Muscle layer of duodenum (tissue), 2 donors: ENCODE data around the gene SH3RF1.
"Not testable (repeated sequence)": the region's sequence is repeated elsewhere in the genome, so short reads cannot be mapped to it uniquely, and the experiment has no call there.

Source experiments
- H3K27ac ChIP-seq: one replicate; pipeline ENCODE4 v1.7.0; 2013; ENCODE audit warnings: mild to moderate bottlenecking, low read length
- H3K27me3 ChIP-seq: one replicate; pipeline ENCODE4 v1.7.0; 2013; ENCODE audit warnings: low read depth, mild to moderate bottlenecking, control low read depth, low read length
- H3K36me3 ChIP-seq, 2 donors: one replicate each; pipeline ENCODE4 v1.7.0; 2013; ENCODE audit warnings: low read length in 2 of 2, control low read depth in 1 of 2, mild to moderate bottlenecking in 1 of 2; ENCODE audit not compliant: insufficient read depth in 2 of 2, control insufficient read depth in 1 of 2
- H3K4me1 ChIP-seq, 2 donors: one replicate each; pipeline ENCODE4 v1.7.0; 2013; ENCODE audit warnings: low read length in 2 of 2, mild to moderate bottlenecking in 2 of 2, control low read depth in 1 of 2, moderate library complexity in 1 of 2; ENCODE audit not compliant: insufficient read depth in 2 of 2, control insufficient read depth in 1 of 2
- H3K4me3 ChIP-seq, 2 donors: one replicate each; pipeline ENCODE4 v1.7.0; 2013; ENCODE audit warnings: low read length in 2 of 2, low read depth in 1 of 2, mild to moderate bottlenecking in 1 of 2
- H3K9me3 ChIP-seq, 2 donors: one replicate each; pipeline ENCODE4 v1.7.0; 2013; ENCODE audit warnings: low read length in 2 of 2, control low read depth in 1 of 2, mild to moderate bottlenecking in 1 of 2; ENCODE audit not compliant: control insufficient read depth in 1 of 2
- donor health status: healthy.

The SH3RF1 gene

DNA sequence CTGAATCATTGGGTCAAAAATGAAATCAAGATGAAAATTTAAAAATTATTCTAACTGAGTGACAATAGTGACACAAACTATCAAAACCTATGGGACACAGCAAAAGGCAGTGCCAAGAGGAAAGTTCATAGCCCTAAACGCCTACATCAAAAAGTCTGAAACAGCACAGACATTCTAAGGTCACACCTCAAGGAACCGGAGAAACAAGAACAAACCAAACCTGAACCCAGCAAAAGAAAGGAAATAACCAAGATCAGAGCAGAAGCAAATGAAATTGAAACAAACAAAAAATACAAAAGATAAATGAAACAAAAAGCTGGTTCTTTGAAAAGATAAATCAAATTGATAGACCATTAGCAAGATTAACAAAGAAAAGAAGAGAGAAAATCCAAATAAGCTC, 80.8 kb downstream of the SH3RF1 start:
- not testable (repeated sequence) for H3K27ac ChIP-seq, H3K9me3 ChIP-seq, H3K36me3 ChIP-seq, H3K27me3 ChIP-seq, H3K4me3 ChIP-seq, H3K4me1 ChIP-seq

DNA sequence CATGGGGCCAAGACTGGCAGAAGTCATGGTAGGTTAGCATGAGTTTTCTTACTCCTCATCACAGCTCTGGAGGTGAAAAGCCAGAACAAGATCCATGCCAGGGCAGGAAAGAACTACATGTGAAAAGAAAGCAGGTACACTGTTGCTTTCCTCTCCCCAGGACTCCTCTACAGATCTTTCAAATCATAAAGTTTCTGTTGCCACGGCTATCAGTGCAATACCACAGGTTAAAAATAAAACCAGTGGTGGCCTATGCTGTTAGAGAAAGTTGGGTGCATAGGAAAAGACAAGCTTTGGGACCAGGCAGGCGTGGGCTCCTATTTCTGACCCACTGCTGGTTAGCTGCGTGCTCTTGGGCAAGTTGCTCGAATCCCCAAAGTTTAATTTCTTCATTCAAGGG, 81.4 kb downstream of the SH3RF1 start:
- Histone ChIP-seq H3K4me3 (no peak overlapping the region), H3K27me3 (no peaks in the 10 kb centered on the region), H3K4me1 (peaks cover 0 to under 1% of the 10 kb centered on the region in 2 donors), H3K9me3 (no peaks in the 10 kb centered on the region), H3K27ac (no peak overlapping the region), H3K36me3 (no peaks in the 10 kb centered on the region)

DNA sequence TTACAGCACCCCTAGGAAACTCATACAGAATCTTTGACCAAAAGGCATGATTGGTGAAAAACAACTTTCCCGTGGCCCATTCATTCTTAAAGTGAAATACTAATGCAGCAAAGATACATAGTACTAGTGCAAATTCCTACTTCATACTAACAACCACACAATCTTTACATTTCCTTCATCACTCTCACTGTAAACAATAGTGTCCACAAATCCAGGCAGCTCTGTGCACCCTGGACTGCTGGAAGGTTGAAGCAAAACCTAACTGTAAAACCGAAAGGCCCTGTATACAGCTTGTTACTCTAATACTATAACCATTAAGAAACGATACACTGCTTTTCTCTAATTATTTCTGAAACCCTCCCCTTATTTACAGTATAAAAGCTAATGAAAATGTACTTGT, 82.6 kb downstream of the SH3RF1 start:
- no peaks in the 10 kb centered on the region for H3K27me3 ChIP-seq
- no peaks in the 10 kb centered on the region for H3K9me3 ChIP-seq
- no peaks in the 10 kb centered on the region for H3K36me3 ChIP-seq
- H3K4me3 ChIP-seq = no peak overlapping the region
- peaks cover 0 to 3% of the 10 kb centered on the region in 2 donors for H3K4me1 ChIP-seq
- no peak overlapping the region for H3K27ac ChIP-seq

DNA sequence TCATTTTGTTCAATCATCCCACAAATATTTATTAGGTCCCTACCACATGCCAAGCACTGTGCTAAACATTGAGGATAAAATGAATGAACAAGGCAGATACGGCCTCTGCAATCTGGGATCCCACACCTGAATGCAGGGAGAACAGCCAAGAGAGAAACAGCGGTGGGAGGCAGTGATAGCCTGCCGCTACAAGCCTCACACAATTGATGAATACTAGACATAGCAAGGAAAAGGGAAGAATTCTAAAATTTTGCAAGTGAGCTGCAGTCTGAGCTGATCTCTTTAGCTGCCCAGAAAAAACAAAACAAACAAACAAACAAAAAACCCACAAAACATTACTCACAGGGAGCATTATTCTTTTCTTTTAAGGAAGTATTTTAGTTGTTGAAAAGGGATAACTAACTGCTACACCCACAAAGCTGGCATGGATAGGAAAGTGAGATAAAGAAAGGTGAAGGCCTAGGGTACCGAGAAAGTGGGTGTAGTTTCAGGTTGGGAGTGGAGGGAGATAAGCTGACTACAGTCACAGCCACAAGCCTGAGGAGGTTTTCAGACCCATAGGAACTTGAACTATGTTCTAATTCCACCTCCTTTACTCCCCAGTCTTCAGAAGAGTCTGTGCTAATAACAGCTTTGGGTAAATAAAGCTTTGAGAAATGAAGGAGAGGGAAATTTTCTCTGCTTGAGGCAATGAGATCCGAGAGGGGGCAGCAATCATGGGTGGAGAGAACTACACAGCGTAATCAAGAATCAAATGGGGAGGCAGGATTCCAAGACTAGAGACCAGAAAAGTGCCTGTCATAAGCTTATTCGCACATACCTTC, 85.4 kb downstream of the SH3RF1 start:
- Histone ChIP-seq H3K9me3 (no peaks in the 10 kb centered on the region), H3K27me3 (no peaks in the 10 kb centered on the region), H3K4me1 (peaks cover 0 to 3% of the 10 kb centered on the region in 2 donors), H3K36me3 (no peaks in the 10 kb centered on the region), H3K27ac (no peak overlapping the region), H3K4me3 (no peak overlapping the region)

DNA sequence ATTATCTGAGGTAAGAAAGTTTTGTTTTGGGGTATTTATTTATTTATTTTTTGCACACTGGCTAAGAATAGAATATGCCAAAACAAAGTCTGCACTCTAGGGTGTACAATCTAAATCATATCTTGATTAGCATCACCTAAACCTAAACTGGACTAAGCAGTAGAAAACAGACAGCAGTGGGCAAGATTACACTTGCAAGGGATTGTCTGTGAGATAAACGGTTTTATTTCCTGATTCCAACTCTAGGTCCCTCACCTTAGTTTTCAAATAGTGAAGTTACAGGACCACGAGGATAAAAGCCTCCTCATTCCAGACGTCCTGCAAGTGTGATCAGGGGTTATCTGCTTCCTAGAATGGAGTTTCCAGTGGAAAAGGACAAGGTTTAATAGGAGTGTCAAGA, 86.1 kb downstream of the SH3RF1 start:
- no peak overlapping the region for H3K27ac ChIP-seq
- no peaks in the 10 kb centered on the region for H3K36me3 ChIP-seq
- peaks cover 3 to 5% of the 10 kb centered on the region in 2 donors for H3K4me1 ChIP-seq
- H3K9me3 ChIP-seq = no peaks in the 10 kb centered on the region
- no peaks in the 10 kb centered on the region for H3K27me3 ChIP-seq
- H3K4me3 ChIP-seq = no peak overlapping the region

DNA sequence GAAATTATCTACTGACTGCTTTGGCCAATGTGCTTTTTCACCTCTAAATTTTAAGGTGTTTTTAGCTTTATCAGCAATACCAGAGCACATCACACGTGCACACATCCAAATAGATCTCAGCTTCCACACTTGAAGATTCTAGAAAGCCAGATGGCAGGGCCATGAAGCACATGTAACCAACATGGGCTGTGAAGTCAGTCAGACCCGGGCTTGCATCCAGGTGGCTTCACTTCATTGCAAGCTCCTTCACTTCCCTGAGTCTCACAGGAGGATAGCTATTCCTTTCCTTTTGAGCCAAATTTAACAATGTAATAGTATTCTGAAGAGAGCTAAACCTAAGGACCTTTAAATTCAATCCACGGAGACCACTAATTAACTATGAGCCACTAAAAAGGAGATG, 86.5 kb downstream of the SH3RF1 start:
- Histone ChIP-seq H3K9me3 (no peaks in the 10 kb centered on the region), H3K36me3 (no peaks in the 10 kb centered on the region), H3K4me3 (no peak overlapping the region), H3K4me1 (peaks cover 3 to 5% of the 10 kb centered on the region in 2 donors), H3K27ac (no peak overlapping the region), H3K27me3 (no peaks in the 10 kb centered on the region)

DNA sequence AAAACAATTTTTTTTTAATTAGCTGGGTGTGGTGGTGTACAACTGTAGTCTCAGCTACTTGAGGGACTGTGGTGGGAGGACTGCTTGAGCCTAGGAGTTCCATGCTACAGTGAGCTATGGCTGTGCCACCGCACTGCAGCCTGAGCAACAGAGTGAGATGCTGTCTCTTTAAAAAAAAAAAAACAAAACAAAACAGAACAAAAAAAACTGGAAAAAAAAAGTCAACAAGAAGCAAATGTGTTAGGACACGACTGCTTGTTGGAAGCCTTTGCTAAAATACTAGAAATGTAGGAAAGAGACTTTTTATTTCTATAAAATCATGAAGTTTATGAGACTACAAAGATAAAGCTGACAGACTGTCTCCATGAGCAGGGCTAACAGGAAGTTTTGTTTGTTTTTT, 87.2 kb downstream of the SH3RF1 start:
- Histone ChIP-seq H3K27ac (no peak overlapping the region), H3K36me3 (no peaks in the 10 kb centered on the region), H3K4me1 (peaks cover 3 to 5% of the 10 kb centered on the region in 2 donors), H3K4me3 (no peak overlapping the region), H3K27me3 (no peaks in the 10 kb centered on the region), H3K9me3 (no peaks in the 10 kb centered on the region)

DNA sequence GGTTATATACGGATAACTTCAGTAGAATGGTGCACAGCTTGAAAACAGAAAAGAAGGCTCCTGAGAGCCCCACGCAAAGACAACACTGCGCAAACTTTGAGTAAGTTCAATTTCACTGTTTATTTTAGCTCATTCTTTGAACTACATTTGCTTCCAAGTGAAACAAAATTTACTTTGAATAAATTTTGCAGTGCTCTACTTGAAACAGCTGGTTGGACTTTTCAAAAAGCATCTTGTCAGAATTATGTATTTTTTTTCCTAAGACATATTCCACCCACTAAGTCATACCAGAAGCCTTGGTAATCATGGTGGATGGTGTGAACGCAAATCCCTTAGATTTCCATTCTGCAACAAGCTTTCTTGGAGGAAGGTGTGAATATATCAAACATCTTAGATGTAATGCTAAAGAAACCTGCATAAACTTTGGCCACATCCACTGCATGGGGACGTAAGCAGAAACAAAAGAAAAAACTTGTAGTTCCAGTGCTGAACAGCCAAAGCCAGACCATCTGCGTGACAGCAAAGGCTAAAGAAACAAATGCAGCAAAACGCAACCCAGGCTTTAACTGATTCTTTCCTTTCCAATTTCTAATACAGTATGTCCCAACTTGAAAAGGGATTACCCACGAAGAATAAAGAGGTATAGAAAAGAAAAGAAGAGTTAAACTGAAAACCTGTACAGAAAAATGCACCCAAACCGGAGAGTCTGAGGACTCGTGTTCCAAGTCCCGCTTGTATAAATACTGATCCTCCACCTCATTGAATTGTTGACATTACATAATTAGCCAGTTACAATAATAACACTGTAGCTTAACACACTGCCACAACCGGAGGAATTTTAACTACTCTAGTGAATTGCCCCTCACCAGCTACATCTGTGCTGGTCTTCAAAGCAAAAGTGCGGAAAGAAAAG, 90.9 kb downstream of the SH3RF1 start:
- peak overlapping the region; percentile 46 to 49 for H3K4me3 ChIP-seq
- H3K27me3 ChIP-seq = no peaks in the 10 kb centered on the region
- H3K9me3 ChIP-seq = no peaks in the 10 kb centered on the region
- H3K4me1 ChIP-seq = peaks cover 3 to 5% of the 10 kb centered on the region in 2 donors
- H3K36me3 ChIP-seq = no peaks in the 10 kb centered on the region
- peak overlapping the region; percentile 67 for H3K27ac ChIP-seq

DNA sequence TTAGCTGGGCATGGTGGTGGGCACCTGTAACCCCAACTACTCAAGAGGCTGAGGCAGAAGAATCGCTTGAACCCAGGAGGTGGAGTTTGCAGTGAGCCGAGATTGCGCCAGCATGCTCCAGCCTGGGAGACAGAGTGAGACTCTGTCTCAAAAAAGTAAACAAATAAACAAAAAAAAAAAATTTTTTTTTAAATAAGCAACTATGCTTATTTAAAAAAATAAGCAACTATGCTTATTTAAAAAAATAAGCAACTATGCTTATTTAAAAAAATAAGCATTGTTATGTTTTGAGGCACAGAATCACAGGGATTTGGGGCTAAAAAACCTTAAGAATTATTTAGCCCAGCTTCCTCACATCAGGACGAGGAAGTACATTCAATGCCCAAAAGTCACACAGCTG, 92.7 kb downstream of the SH3RF1 start:
- not testable (repeated sequence) for H3K27me3 ChIP-seq, H3K9me3 ChIP-seq, H3K27ac ChIP-seq, H3K4me1 ChIP-seq, H3K4me3 ChIP-seq, H3K36me3 ChIP-seq

DNA sequence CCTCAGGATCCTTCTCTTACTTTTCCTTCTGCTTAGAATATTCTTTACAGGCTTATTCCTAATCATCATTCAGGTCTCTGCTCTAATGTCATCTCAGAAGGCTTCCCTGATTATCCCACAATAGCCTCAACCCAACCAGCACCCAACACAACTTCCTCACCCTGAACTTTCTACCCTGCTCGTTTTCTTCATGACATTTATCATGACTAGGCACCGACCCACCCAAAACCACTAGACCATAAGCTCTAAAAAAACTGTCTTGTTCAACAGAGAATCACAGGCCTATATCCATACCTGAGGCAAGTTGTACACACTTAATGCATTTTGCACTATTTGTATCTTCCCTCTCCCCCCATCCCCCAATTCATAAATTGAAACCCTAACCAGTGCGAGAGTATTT, 95.3 kb downstream of the SH3RF1 start:
- H3K9me3 ChIP-seq = no peaks in the 10 kb centered on the region
- H3K27ac ChIP-seq = no peak overlapping the region
- peaks cover 5% of the 10 kb centered on the region in 2 donors for H3K4me1 ChIP-seq
- no peaks in the 10 kb centered on the region for H3K27me3 ChIP-seq
- H3K4me3 ChIP-seq = no peak overlapping the region
- no peaks in the 10 kb centered on the region for H3K36me3 ChIP-seq

DNA sequence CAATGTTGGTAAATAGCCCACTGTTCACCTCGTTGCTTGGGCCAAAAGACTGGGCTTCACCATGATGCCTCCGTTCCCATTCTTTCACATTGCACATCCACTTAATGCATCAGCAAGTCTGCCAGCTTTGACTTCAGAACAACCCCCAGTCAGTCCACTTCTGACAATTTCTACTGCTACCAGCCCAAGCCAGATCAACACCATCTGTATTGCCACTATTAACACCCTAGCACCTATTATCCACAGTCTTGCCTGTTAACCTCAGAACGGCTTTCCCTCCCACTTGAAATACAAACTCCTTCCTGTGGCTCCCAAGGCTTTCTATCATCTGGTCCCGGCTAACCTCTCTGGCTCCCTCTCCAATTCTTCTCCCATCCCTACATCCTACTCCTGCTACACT, 95.7 kb downstream of the SH3RF1 start:
- Histone ChIP-seq H3K36me3 (no peaks in the 10 kb centered on the region), H3K4me1 (peaks cover 4 to 5% of the 10 kb centered on the region in 2 donors), H3K27ac (no peak overlapping the region), H3K4me3 (no peak overlapping the region), H3K27me3 (no peaks in the 10 kb centered on the region), H3K9me3 (no peaks in the 10 kb centered on the region)
